SU-DHL-6 (cell line): ENCODE data around the gene DDAH2.

Experiments used
- EZH2phosphoT487 ChIP-seq: fragments of 200-600 bp; sonication (generic), shearing (Covaris generic); conservative IDR thresholded peaks from 2 replicates; pipeline ENCODE4 v1.6.1; 2018; ENCODE audit warnings: mild to moderate bottlenecking, antibody characterized with exemption, low read length, moderate library complexity, mixed read lengths
- TF ChIP-seq, protein P1 (sequence below): fragments of 200-600 bp; sonication (generic); IDR thresholded peaks from one replicate; pipeline ENCODE4 v1.5.1; 2017; ENCODE audit warnings: antibody characterized with exemption, mild to moderate bottlenecking, low read length, moderate library complexity; ENCODE audit not compliant: insufficient read depth, poor library complexity, severe bottlenecking

DNA sequence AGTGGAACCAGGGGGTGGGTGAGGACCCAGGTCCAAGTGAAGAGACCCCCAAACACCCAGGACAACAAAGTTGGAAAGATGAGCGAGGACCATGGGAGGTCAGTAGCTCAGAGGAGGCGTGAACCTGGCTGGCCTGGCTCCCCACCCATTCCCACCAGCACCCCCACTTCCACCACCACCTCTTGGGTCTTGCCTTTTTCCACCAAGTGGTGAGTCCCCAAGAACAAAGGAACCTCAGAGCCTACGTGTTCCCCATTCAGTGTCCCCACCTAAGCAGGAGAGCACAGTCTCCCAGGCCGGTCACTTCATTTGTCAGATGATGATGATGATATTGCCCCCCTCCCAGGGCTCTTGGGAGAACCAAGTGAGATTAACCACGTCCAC lies 48.6 kb upstream of the DDAH2 start:
- TF ChIP-seq, protein P1, sequence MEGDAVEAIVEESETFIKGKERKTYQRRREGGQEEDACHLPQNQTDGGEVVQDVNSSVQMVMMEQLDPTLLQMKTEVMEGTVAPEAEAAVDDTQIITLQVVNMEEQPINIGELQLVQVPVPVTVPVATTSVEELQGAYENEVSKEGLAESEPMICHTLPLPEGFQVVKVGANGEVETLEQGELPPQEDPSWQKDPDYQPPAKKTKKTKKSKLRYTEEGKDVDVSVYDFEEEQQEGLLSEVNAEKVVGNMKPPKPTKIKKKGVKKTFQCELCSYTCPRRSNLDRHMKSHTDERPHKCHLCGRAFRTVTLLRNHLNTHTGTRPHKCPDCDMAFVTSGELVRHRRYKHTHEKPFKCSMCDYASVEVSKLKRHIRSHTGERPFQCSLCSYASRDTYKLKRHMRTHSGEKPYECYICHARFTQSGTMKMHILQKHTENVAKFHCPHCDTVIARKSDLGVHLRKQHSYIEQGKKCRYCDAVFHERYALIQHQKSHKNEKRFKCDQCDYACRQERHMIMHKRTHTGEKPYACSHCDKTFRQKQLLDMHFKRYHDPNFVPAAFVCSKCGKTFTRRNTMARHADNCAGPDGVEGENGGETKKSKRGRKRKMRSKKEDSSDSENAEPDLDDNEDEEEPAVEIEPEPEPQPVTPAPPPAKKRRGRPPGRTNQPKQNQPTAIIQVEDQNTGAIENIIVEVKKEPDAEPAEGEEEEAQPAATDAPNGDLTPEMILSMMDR, result no peak
- TF ChIP-seq EZH2phosphoT487, result no peak
